ENCODE results near the gene NEGR1. TPM values are rescaled to one million over a fixed set of nuclear protein-coding genes. Genes with fewer than 3 reads are reported as not detected.

The NEGR1 gene
- total RNA-seq, 4 donors from 2014 or later = 34.5 to 58.8 (median 48.5) TPM

- no peak overlapping the region for H3K27ac ChIP-seq (replicated peaks in 1 of 4)
These were observed 595.0 kb downstream of the NEGR1 start for GRCh38 chr1:71687376-71687775.

GRCh38 chr1:71676979-71677925 lies 605.1 kb downstream of the NEGR1 start:
- Histone ChIP-seq H3K27ac (replicated peaks in 1 of 4) (no peak overlapping the region), H3K4me1 (no peaks in the 10 kb centered on the region), H3K27me3 (no peaks in the 10 kb centered on the region), H3K9me3 (no peaks in the 10 kb centered on the region), H3K36me3 (no peaks in the 10 kb centered on the region), H3K4me3 (no peak overlapping the region)
- intact Hi-C loops (cut with DNase I) = no loop called here
- WGBS = 58% methylated on average over 7 of the region's 7 CpGs
- DNase-seq (ENCODE audit: extremely low spot score) = no peak
- TF ChIP-seq POLR2A (IDR thresholded peaks at IDR 0.05; ENCODE audit: low read depth) (no peak), POLR2AphosphoS5 (IDR thresholded peaks at IDR 0.05) (no peak)

More at GRCh38 chr1:71687376-71687775, 595.0 kb downstream of the NEGR1 start:
- no peak for DNase-seq (ENCODE audit: extremely low spot score)
- H3K27me3 ChIP-seq = no peaks in the 10 kb centered on the region
- H3K36me3 ChIP-seq = no peaks in the 10 kb centered on the region
- no peak overlapping the region for H3K4me3 ChIP-seq
- H3K4me1 ChIP-seq = no peaks in the 10 kb centered on the region
- no peaks in the 10 kb centered on the region for H3K9me3 ChIP-seq
- intact Hi-C loops (cut with DNase I) = no loop called here
- TF ChIP-seq EP300 (IDR thresholded peaks at IDR 0.05) (no peak), CTCF (IDR thresholded peaks at IDR 0.05) (no peak), POLR2AphosphoS5 (IDR thresholded peaks at IDR 0.05) (no peak), POLR2A (IDR thresholded peaks at IDR 0.05; ENCODE audit: low read depth) (no peak)
- 68% methylated on average over 3 of the region's 3 CpGs for WGBS

- DNase-seq (ENCODE audit: extremely low spot score) = no peak
- 63% methylated on average over 3 of the region's 3 CpGs for WGBS
- intact Hi-C loops (cut with DNase I) = no loop called here
- Histone ChIP-seq H3K4me3 (no peak overlapping the region), H3K4me1 (no peaks in the 10 kb centered on the region), H3K27me3 (no peaks in the 10 kb centered on the region), H3K27ac (replicated peaks in 1 of 4) (no peak overlapping the region), H3K9me3 (no peaks in the 10 kb centered on the region), H3K36me3 (no peaks in the 10 kb centered on the region)
- TF ChIP-seq EP300 (IDR thresholded peaks at IDR 0.05) (no peak), POLR2A (IDR thresholded peaks at IDR 0.05; ENCODE audit: low read depth) (no peak), POLR2AphosphoS5 (IDR thresholded peaks at IDR 0.05) (no peak), CTCF (IDR thresholded peaks at IDR 0.05) (no peak)
These were observed 614.3 kb downstream of the NEGR1 start for GRCh38 chr1:71668065-71668464.

- Histone ChIP-seq H3K36me3 (no peaks in the 10 kb centered on the region), H3K27ac (replicated peaks in 1 of 4) (no peak overlapping the region), H3K9me3 (no peaks in the 10 kb centered on the region), H3K4me1 (no peaks in the 10 kb centered on the region), H3K4me3 (no peak overlapping the region), H3K27me3 (no peaks in the 10 kb centered on the region)
- DNase-seq (ENCODE audit: extremely low spot score) = no peak
- TF ChIP-seq POLR2AphosphoS5 (IDR thresholded peaks at IDR 0.05) (no peak), POLR2A (IDR thresholded peaks at IDR 0.05; ENCODE audit: low read depth) (no peak), EP300 (IDR thresholded peaks at IDR 0.05) (no peak), CTCF (IDR thresholded peaks at IDR 0.05) (no peak)
- intact Hi-C loops (cut with DNase I) = no loop called here
- 81% methylated on average over 2 of the region's 2 CpGs for WGBS
These were observed 615.1 kb downstream of the NEGR1 start for GRCh38 chr1:71667216-71667615.

- no peak overlapping the region for H3K27ac ChIP-seq (replicated peaks in 1 of 4)
- no peaks in the 10 kb centered on the region for H3K27me3 ChIP-seq
- no peaks in the 10 kb centered on the region for H3K36me3 ChIP-seq
- no peaks in the 10 kb centered on the region for H3K4me1 ChIP-seq
- H3K4me3 ChIP-seq = no peak overlapping the region
- intact Hi-C loops (cut with DNase I) = no loop called here
- TF ChIP-seq EP300 (IDR thresholded peaks at IDR 0.05) (no peak), POLR2A (IDR thresholded peaks at IDR 0.05; ENCODE audit: low read depth) (no peak), POLR2AphosphoS5 (IDR thresholded peaks at IDR 0.05) (no peak), CTCF (IDR thresholded peaks at IDR 0.05) (no peak)
- DNase-seq (ENCODE audit: extremely low spot score) = no peak
- H3K9me3 ChIP-seq = no peaks in the 10 kb centered on the region
These were observed 615.7 kb downstream of the NEGR1 start for GRCh38 chr1:71666609-71667008.
